ENCODE data around the gene NTRK3. TPM values are rescaled to one million over a fixed set of nuclear protein-coding genes. Genes with fewer than 3 reads are reported as not detected.

Gene NTRK3
- total RNA-seq, 1 experiment from 2014 or later = not detected

DNA sequence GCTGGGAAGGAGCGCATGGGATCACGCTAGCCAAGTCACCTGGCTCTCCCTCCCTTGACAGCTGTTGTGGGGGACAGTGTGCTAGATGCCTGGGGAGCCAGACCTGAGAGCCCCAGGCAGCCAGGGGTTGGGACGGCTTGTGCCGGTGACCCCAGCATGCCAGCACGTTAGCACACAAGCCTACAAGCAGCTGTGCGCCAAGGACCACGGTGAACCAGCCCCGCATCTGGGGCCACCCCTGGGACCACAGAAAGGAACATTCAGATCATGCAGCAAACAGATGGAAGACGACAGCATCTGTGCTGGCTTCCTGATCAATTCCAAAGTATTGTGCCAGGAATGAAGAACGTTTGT is 64.8 kb downstream of the NTRK3 start:
- H4K20me1 ChIP-seq (ENCODE audit: low read length) = no peaks in the 10 kb centered on the region
- CTCF ChIA-PET = no interaction called here
- intact Hi-C loops (cut with micrococcal nuclease) = no loop called here
- H3K36me3 ChIP-seq (ENCODE audit: low read depth, low read length) = no peaks in the 10 kb centered on the region
- no peaks in the 10 kb centered on the region for H3K79me2 ChIP-seq (ENCODE audit: low read length)
- H3K4me2 ChIP-seq (ENCODE audit: low read length) = no peak overlapping the region
- BruUV-seq (replicated peaks) = no TSS peak
- no peak overlapping the region for H3K4me3 ChIP-seq (ENCODE audit: low read length)
- TF ChIP-seq, protein P1, sequence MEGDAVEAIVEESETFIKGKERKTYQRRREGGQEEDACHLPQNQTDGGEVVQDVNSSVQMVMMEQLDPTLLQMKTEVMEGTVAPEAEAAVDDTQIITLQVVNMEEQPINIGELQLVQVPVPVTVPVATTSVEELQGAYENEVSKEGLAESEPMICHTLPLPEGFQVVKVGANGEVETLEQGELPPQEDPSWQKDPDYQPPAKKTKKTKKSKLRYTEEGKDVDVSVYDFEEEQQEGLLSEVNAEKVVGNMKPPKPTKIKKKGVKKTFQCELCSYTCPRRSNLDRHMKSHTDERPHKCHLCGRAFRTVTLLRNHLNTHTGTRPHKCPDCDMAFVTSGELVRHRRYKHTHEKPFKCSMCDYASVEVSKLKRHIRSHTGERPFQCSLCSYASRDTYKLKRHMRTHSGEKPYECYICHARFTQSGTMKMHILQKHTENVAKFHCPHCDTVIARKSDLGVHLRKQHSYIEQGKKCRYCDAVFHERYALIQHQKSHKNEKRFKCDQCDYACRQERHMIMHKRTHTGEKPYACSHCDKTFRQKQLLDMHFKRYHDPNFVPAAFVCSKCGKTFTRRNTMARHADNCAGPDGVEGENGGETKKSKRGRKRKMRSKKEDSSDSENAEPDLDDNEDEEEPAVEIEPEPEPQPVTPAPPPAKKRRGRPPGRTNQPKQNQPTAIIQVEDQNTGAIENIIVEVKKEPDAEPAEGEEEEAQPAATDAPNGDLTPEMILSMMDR (conservative IDR thresholded peaks at IDR 0.05; ENCODE audit: low read depth, low read length) = no peak
- TF ChIP-seq EZH2phosphoT487 (IDR thresholded peaks at IDR 0.05; ENCODE audit: borderline replicate concordance, low read length) (no peak), EZH2 (IDR thresholded peaks at IDR 0.05; ENCODE audit: low read length, unreplicated experiment) (no peak)
- no peaks in the 10 kb centered on the region for H3K9me2 ChIP-seq (replicated peaks; ENCODE audit: low read length)
- H3K9me3 ChIP-seq (ENCODE audit: low read length) = no peaks in the 10 kb centered on the region
- H3F3A ChIP-seq (ENCODE audit: low read length, unreplicated experiment) = no peaks in the 10 kb centered on the region
- no peaks in the 10 kb centered on the region for H3K27me3 ChIP-seq (ENCODE audit: low read length)
- POLR2A ChIA-PET (ENCODE audit: unreplicated experiment) = no interaction called here
- H3K4me1 ChIP-seq (ENCODE audit: insufficient read depth, low read length) = no peaks in the 10 kb centered on the region
- ATAC-seq (no peak), DNase-seq (no peak)
- no peak overlapping the region for H3K9ac ChIP-seq (ENCODE audit: low read length)
- H2AFZ ChIP-seq (ENCODE audit: low read length) = no peak overlapping the region
- no peak overlapping the region for H3K27ac ChIP-seq (ENCODE audit: low read length)

DNA sequence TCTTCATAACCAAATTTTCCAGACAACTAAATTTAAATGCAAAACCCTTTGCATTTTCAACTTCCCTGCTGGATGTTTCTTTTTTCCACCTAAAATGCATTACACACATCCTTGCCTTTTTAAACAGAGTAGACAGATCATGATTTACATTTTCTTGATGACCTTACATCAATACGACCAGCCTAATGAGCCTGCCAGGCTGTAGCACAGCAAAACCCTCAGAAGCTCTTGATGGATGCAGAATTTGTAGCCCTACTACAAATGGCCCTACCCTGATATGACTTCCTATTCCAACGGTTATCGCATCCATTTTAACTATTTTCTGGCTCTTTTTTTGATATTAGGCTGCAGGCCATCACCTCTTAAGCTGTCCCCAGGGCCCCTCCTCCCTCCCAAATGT is 66.3 kb downstream of the NTRK3 start:
- DNase-seq = no peak
- ChIA-PET POLR2A (ENCODE audit: unreplicated experiment) (no interaction called here), CTCF (no interaction called here)
- no peaks in the 10 kb centered on the region for H3F3A ChIP-seq (ENCODE audit: low read length, unreplicated experiment)
- H3K4me3 ChIP-seq (ENCODE audit: low read length) = no peak overlapping the region
- H3K9me3 ChIP-seq (ENCODE audit: low read length) = no peaks in the 10 kb centered on the region
- H3K27ac ChIP-seq (ENCODE audit: low read length) = no peak overlapping the region
- H3K79me2 ChIP-seq (ENCODE audit: low read length) = no peaks in the 10 kb centered on the region
- BruUV-seq (replicated peaks) = no TSS peak
- H3K4me1 ChIP-seq (ENCODE audit: insufficient read depth, low read length) = no peaks in the 10 kb centered on the region
- TF ChIP-seq EZH2phosphoT487 (IDR thresholded peaks at IDR 0.05; ENCODE audit: borderline replicate concordance, low read length) (no peak), EZH2 (IDR thresholded peaks at IDR 0.05; ENCODE audit: low read length, unreplicated experiment) (no peak)
- TF ChIP-seq, protein P1 (conservative IDR thresholded peaks at IDR 0.05; ENCODE audit: low read depth, low read length) = no peak
- H3K4me2 ChIP-seq (ENCODE audit: low read length) = no peak overlapping the region
- H3K27me3 ChIP-seq (ENCODE audit: low read length) = no peaks in the 10 kb centered on the region
- H4K20me1 ChIP-seq (ENCODE audit: low read length) = no peaks in the 10 kb centered on the region
- intact Hi-C loops (cut with micrococcal nuclease) = no loop called here
- H3K36me3 ChIP-seq (ENCODE audit: low read depth, low read length) = no peaks in the 10 kb centered on the region
- ATAC-seq = no peak
- no peaks in the 10 kb centered on the region for H3K9me2 ChIP-seq (replicated peaks; ENCODE audit: low read length)
- H3K9ac ChIP-seq (ENCODE audit: low read length) = no peak overlapping the region
- H2AFZ ChIP-seq (ENCODE audit: low read length) = no peak overlapping the region

DNA sequence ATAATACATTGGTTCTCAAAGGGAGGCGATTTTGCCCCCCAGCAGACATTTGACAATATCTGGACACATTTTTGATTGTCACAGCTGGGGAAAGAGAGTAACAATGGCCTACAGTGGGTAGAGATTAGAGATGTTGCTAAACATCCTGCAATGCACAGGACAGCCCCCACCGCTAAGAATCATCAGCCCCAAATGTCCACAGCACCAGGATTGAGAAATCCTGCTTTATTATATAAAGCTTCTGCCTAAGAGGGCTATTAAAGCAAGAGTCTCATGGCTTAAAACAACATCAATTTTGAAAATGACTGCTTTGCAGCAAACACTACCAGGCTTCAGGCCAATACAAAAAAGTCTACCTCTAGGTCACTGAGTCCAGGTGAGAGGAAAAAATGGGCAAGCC is 68.2 kb downstream of the NTRK3 start:
- H4K20me1 ChIP-seq (ENCODE audit: low read length) = no peaks in the 10 kb centered on the region
- intact Hi-C loops (cut with micrococcal nuclease) = no loop called here
- no peak overlapping the region for H3K9ac ChIP-seq (ENCODE audit: low read length)
- ATAC-seq (no peak), DNase-seq (no peak)
- H3K9me3 ChIP-seq (ENCODE audit: low read length) = no peaks in the 10 kb centered on the region
- no peaks in the 10 kb centered on the region for H3K79me2 ChIP-seq (ENCODE audit: low read length)
- no peaks in the 10 kb centered on the region for H3K27me3 ChIP-seq (ENCODE audit: low read length)
- ChIA-PET POLR2A (ENCODE audit: unreplicated experiment) (no interaction called here), CTCF (no interaction called here)
- no peak overlapping the region for H3K27ac ChIP-seq (ENCODE audit: low read length)
- no peaks in the 10 kb centered on the region for H3F3A ChIP-seq (ENCODE audit: low read length, unreplicated experiment)
- H3K9me2 ChIP-seq (replicated peaks; ENCODE audit: low read length) = no peaks in the 10 kb centered on the region
- no peak overlapping the region for H3K4me2 ChIP-seq (ENCODE audit: low read length)
- H3K36me3 ChIP-seq (ENCODE audit: low read depth, low read length) = no peaks in the 10 kb centered on the region
- no TSS peak for BruUV-seq (replicated peaks)
- TF ChIP-seq EZH2 (IDR thresholded peaks at IDR 0.05; ENCODE audit: low read length, unreplicated experiment) (no peak), EZH2phosphoT487 (IDR thresholded peaks at IDR 0.05; ENCODE audit: borderline replicate concordance, low read length) (no peak)
- TF ChIP-seq, protein P1 (conservative IDR thresholded peaks at IDR 0.05; ENCODE audit: low read depth, low read length) = no peak
- H3K4me3 ChIP-seq (ENCODE audit: low read length) = no peak overlapping the region
- H3K4me1 ChIP-seq (ENCODE audit: insufficient read depth, low read length) = no peaks in the 10 kb centered on the region
- no peak overlapping the region for H2AFZ ChIP-seq (ENCODE audit: low read length)

Data from PC-3 (cell line).